NCI-H146 treated with DMSO at 0.1 percent for 48 hours (cell line): ENCODE data around the gene LACRT.
"Not testable (repeated sequence)": the region's sequence is repeated elsewhere in the genome, so short reads cannot be mapped to it uniquely, and the experiment has no call there.

ENCODE experiments used
- DNase-seq: peaks from one replicate; lab custom pipeline; 2025; ENCODE audit not compliant: unreplicated experiment; lab: John Stamatoyannopoulos, UW

LACRT gene

DNA sequence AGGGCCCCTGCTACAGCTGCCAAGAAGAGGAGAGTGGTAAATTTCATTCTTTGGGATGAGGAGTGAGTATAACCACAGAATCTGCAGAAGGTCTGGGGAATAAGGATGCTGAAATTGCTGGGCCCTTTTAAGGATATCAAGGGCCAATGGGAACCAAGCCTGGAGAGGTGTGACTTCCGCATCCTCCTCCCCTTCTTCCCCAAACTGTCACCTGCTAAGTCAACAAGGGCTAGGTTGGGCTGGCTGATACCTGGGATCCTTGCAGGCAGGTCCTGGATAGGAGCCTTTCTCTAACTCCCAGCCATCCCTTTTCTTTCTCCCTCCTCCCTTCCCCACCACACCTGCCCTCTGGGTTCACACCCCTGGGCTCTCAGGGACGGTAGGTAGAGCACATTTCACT, at the start of gene LACRT:
Gene LACRT, minus strand, starts transcription at position 101 of the 400 bp plus-strand sequence. Its CDS starts 54 bp downstream, at position 47.
- DNase-seq, result no peak

GRCh38 chr12:54683398-54683797, 48.7 kb upstream of the LACRT start:
- DNase-seq, result no peak

- no peak for DNase-seq
Observed at GRCh38 chr12:54682674-54683073, 48.0 kb upstream of the LACRT start.

GRCh38 chr12:54680374-54680773, 45.7 kb upstream of the LACRT start:
- DNase-seq, result no peak

DNA sequence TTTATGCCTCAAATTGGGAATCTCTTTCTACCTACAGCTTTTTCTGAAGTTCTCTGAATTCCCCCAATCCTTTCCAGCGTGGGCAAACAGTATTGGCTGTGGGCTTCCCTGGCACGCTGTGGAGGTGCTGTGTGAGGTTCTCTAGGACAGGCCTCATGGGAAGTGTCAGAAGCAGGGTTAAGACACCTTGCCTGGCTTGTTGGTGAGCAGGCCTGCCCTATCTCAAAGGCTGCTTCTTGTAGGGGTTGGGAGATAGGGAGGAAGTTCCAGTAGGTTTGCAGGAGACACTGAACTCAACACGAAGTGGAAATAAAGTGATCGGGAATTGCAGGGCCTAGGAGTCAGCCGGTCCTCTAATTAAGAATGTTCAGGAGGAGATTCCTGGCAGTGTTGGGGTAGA, 43.4 kb upstream of the LACRT start:
- no peak for DNase-seq

DNA sequence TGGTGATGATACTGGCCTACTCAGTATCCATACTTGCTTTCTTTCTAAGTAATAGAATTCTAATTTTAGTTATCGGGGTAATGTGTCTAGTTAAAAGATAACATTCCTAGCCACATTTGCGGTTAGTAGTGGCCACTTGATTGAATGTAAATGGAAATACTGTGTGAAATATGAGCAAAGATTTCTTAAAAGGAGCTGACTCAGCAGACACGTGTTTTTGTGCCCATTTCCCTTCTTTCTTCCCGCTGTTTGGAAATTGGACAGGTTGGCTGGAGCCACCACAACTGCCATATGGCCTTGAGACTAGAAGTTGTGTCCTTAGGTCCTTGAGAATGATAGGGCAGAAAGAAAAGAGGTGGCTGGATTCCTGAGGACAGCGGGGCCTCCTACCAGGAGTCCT, 33.2 kb upstream of the LACRT start:
- DNase-seq, result no peak

GRCh38 chr12:54666008-54666407, 31.3 kb upstream of the LACRT start:
- no peak for DNase-seq

GRCh38 chr12:54665022-54665635, 30.4 kb upstream of the LACRT start:
- not testable (repeated sequence) for DNase-seq

DNA sequence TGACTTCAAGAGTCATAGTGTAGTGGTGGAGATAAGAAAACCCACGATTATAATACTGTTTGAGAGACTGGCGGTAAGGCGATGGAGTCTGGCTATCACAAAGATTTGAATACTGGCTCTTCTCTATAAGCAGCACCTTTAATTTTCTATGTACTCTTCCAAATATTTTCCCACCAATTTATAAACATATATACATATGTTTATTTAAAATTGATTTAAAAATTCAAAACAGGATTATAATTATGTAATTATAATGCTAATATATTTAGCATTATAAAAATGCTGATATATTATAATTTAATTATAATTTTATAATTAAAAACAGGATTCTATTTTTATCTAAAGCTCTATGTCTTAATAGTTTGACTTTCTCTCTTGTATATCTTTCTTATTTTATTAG, 28.9 kb upstream of the LACRT start:
- no peak for DNase-seq

GRCh38 chr12:54662026-54662425, 27.3 kb upstream of the LACRT start:
- DNase-seq, result no peak

GRCh38 chr12:54661048-54661447, 26.4 kb upstream of the LACRT start:
- no peak for DNase-seq

DNA sequence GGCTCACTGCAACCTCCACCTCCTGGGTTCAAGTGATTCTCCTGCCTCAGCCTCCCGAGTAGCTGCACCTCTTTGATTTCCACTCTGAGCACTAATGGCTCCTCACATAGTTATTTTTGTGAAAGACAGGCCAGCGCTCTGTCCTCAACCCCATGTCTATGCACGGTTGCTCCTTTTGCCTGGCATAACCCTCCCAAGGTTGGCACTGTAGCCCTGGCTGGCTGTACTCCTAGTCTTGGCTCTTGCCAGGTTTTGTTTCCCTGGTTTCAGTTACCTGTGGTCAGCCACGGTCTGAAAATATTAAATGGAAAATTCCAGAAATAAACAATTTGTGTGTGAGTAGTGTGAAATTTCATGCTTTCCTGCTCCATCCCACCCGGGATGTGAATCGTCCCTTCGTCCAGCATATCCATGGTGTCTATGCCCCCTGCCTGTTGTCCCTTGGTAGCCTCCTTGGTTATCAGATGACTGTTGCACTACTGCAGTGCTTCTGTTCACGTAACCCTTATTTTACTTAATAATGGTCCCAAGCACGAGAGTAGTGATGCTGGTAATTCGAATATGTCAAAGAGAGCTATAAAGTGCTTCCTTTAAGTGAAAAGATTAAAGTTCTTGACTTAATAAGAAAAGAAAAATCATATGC, 25.7 kb upstream of the LACRT start:
- DNase-seq, result no peak

GRCh38 chr12:54658306-54659264, 23.9 kb upstream of the LACRT start:
- DNase-seq, result no peak

- DNase-seq, result no peak
Observed at GRCh38 chr12:54657105-54657607, 22.5 kb upstream of the LACRT start.

DNA sequence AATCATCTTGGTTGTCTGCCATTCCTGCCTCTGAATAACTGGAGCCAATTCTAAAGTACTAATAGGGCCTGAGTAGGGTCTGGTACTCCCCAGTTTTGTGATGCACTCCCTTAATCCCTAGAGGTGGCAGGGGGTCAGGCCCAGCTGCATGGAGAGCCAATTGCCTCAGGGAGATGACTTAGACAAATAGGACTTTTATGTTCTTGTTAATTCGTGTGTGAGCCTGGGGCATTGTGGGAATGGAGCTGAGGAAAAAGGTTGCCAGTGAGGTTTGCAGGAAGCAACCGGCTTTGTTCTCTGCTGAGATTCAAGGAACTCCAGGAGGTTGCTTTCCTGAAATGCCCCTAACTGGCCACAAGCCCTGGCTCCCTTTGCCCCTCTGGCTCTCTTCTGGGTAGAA, 20.2 kb upstream of the LACRT start:
- no peak for DNase-seq

DNA sequence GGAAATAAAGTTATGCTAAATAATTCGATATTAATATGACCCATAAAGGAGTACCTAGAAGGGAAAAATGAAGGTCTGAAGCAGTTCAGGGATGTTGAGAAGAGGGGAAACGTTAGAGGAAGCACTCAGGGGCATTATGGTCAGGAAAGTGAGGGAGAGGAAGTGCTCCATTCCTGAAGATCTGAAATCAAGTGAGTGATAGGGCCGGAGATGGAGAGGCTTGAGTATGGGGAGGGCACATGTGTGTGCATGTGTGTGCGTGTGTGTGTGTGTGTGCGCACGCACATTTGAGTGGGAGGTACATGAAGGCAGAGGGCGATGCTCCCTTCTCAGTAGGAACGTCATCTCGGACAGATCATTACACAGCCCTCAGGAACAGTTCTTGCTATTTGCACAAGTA, 18.3 kb upstream of the LACRT start:
- DNase-seq, result no peak

DNA sequence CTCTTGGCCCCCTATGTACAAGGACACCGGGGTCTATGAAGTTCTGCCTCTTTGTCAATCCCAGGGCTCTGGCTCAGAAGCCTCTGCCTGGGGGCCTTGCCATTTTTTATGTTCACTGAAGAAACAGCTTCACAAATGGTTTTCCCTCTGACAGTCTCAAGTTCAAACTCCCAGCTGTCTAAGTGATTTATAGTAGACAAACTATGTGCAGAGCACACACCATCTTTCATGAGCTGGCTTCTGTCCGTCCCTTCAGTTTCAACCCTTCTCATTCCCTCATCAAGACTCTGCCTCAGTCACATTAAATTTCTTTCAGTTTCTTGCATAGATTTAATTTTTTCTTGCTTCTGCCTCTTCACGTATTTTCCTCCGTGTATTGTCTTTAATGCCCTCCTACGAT, 16.2 kb upstream of the LACRT start:
- DNase-seq, result no peak

- no peak for DNase-seq
Observed at GRCh38 chr12:54650409-54650808, 15.7 kb upstream of the LACRT start.

GRCh38 chr12:54649825-54650224, 15.1 kb upstream of the LACRT start:
- DNase-seq, result no peak

- no peak for DNase-seq
Observed at GRCh38 chr12:54648265-54648664, 13.6 kb upstream of the LACRT start, which contains the start of gene DCD. Gene DCD (minus strand): TSS chr12:54648365. CDS start chr12:54648303, 62 bp downstream.

GRCh38 chr12:54641554-54641953, 6.9 kb upstream of the LACRT start:
- DNase-seq, result no peak

DNA sequence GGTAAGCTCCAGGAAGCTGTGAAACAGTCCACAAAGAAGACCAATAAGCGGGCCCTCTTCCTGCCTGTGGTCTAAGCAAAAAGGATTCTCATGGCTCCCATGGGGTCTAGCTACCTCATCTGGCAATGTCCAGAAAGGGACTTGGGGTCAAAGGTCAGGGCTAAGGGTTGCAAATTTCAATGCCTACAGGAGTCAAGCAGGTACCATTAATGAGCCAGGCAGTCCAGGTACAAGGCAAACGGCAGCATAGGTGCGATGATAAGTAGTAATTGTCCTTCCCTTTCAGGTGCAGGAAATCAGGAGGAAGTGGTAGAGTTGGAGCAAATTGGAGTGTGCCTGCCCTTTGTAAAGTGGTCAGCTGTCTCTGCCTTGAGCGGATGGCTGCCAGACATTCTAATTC, 6.4 kb upstream of the LACRT start:
- no peak for DNase-seq
